Central memory CD4-positive, alpha-beta T cell (primary cell): Measurements from ENCODE around the gene PAWR.
"Not testable (repeated sequence)": the region's sequence is repeated elsewhere in the genome, so short reads cannot be mapped to it uniquely, and the experiment has no call there.

Experiments used
- DNase-seq: peaks from one replicate; pipeline ENCODE4 v3.0.0; 2022

The PAWR gene

GRCh38 chr12:79587368-79587767 is 103.4 kb downstream of the PAWR start:
- DNase-seq, result no peak

GRCh38 chr12:79585147-79585546 is 105.6 kb downstream of the PAWR start:
- no peak for DNase-seq

GRCh38 chr12:79573820-79574219 is 116.9 kb downstream of the PAWR start:
- no peak for DNase-seq

- DNase-seq, result no peak
Measured at GRCh38 chr12:79569679-79570078, 121.1 kb downstream of the PAWR start.

- no peak for DNase-seq
Measured at GRCh38 chr12:79567175-79567563, 123.6 kb downstream of the PAWR start.

GRCh38 chr12:79566452-79567174 is 124.2 kb downstream of the PAWR start:
- DNase-seq, result no peak

GRCh38 chr12:79564727-79565350 is 125.9 kb downstream of the PAWR start:
- not testable (repeated sequence) for DNase-seq

- DNase-seq, result no peak
Measured at GRCh38 chr12:79563021-79563740, 127.6 kb downstream of the PAWR start.

- no peak for DNase-seq
Measured at GRCh38 chr12:79561401-79562132, 129.2 kb downstream of the PAWR start.

- DNase-seq, result no peak
Measured at GRCh38 chr12:79560225-79560889, 130.4 kb downstream of the PAWR start.

GRCh38 chr12:79559591-79559990 is 131.2 kb downstream of the PAWR start:
- DNase-seq, result no peak

- DNase-seq, result no peak
Measured at GRCh38 chr12:79558924-79559469, 131.8 kb downstream of the PAWR start.

GRCh38 chr12:79557690-79558315 is 133.0 kb downstream of the PAWR start:
- no peak for DNase-seq

- no peak for DNase-seq
Measured at GRCh38 chr12:79555028-79555925, 135.5 kb downstream of the PAWR start.

- DNase-seq, result no peak
Measured at GRCh38 chr12:79553863-79554574, 136.7 kb downstream of the PAWR start.

- no peak for DNase-seq
Measured at GRCh38 chr12:79552192-79552591, 138.6 kb downstream of the PAWR start.

- no peak for DNase-seq
Measured at GRCh38 chr12:79549531-79550271, 141.1 kb downstream of the PAWR start.

GRCh38 chr12:79548610-79548924 is 142.2 kb downstream of the PAWR start:
- no peak for DNase-seq
